ENCODE data around the gene HK2. TPM values are rescaled to one million over a fixed set of nuclear protein-coding genes. Genes with fewer than 3 reads are reported as not detected.

Gene HK2
- total RNA-seq, 1 donor from 2014 or later: 1.3 TPM

GRCh38 chr2:74927621-74928020 lies 93.7 kb downstream of the HK2 start:
- DNase-seq (ENCODE audit: low spot score) (no peak), ATAC-seq (no peak)

- DNase-seq (ENCODE audit: low spot score): no peak
- no peak for ATAC-seq
Measured at GRCh38 chr2:74930811-74931486, 97.0 kb downstream of the HK2 start.

- no peak for ATAC-seq
- no peak for DNase-seq (ENCODE audit: low spot score)
Measured at GRCh38 chr2:74931940-74932339, 98.0 kb downstream of the HK2 start.

- DNase-seq (ENCODE audit: low spot score) (no peak), ATAC-seq (no peak)
Measured at GRCh38 chr2:74935975-74936391, 102.1 kb downstream of the HK2 start.

GRCh38 chr2:74937221-74937880 lies 103.4 kb downstream of the HK2 start:
- no peak for ATAC-seq
- no peak for DNase-seq (ENCODE audit: low spot score)

- ATAC-seq: no peak
- no peak for DNase-seq (ENCODE audit: low spot score)
Measured at GRCh38 chr2:74938264-74938663, 104.3 kb downstream of the HK2 start.

GRCh38 chr2:74939919-74940812 lies 106.2 kb downstream of the HK2 start:
- DNase-seq (ENCODE audit: low spot score) (no peak), ATAC-seq (no peak)

- no peak for DNase-seq (ENCODE audit: low spot score)
- no peak for ATAC-seq
Measured at GRCh38 chr2:74941284-74941683, 107.4 kb downstream of the HK2 start.

- ATAC-seq (no peak), DNase-seq (ENCODE audit: low spot score) (no peak)
Measured at GRCh38 chr2:74942263-74942662, 108.3 kb downstream of the HK2 start.

Other genes with a start within 250 kb of the HK2 start
- gene M1AP, start 185.8 kb upstream of the HK2 start, total RNA-seq: not detected
- gene SEMA4F, start 179.9 kb upstream of the HK2 start, total RNA-seq: 2.6 TPM
- gene POLE4, start 124.5 kb downstream of the HK2 start, total RNA-seq: 30.9 TPM